K562 (cell line): Measurements from ENCODE around the gene ZNF260. TPM values are rescaled to one million over a fixed set of nuclear protein-coding genes. Genes with fewer than 3 reads are reported as not detected.

Source experiments
- ARNT ChIP-seq, 2 experiments: fragments of 450-650 bp; IDR thresholded peaks; 2 replicates each; pipeline ENCODE4 v1.6.1; 2016; ENCODE audit warnings: mild to moderate bottlenecking in 1 of 2
- CREB5 ChIP-seq: fragments of 250-450 bp; sonication (Bioruptor Pico); IDR thresholded peaks from 2 replicates; pipeline ENCODE4 v1.5.0; 2020; ENCODE audit warnings: mild to moderate bottlenecking
- DIDO1 ChIP-seq: fragments of 450-650 bp; IDR thresholded peaks from 2 replicates; pipeline ENCODE4 v1.6.1; 2016; ENCODE audit warnings: low read depth, missing biosample characterization, missing genetic modification characterization
- ELF2 ChIP-seq: fragments of 250-450 bp; sonication (Bioruptor Pico); IDR thresholded peaks from 2 replicates; pipeline ENCODE4 v1.5.0; 2021; ENCODE audit warnings: mild to moderate bottlenecking
- GTF2F1 ChIP-seq: IDR thresholded peaks from 2 replicates; pipeline ENCODE4 v1.6.1; 2011; ENCODE audit warnings: low read depth, low read length, improper control_type of control experiment
- HIVEP1 ChIP-seq: fragments of 250-450 bp; sonication (Bioruptor Pico); IDR thresholded peaks from 2 replicates; pipeline ENCODE4 v1.4.0; 2020; ENCODE audit warnings: mild to moderate bottlenecking
- HNRNPLL ChIP-seq: fragments of 200-400 bp; formaldehyde crosslinking; IDR thresholded peaks from 2 replicates; pipeline ENCODE4 v1.6.1; 2017; ENCODE audit warnings: low read length, low read depth, mild to moderate bottlenecking; ENCODE audit not compliant: poor library complexity, severe bottlenecking
- KLF16 ChIP-seq: IDR thresholded peaks from 2 replicates; pipeline ENCODE4 v1.6.1; 2016; ENCODE audit warnings: antibody characterized with exemption
- POLR2A ChIP-seq: fragments of 450-650 bp; conservative IDR thresholded peaks from 2 replicates; pipeline ENCODE4 v1.6.1; 2016
- POLR2B ChIP-seq: fragments of 450-650 bp; IDR thresholded peaks from 2 replicates; pipeline ENCODE4 v1.6.1; 2018; ENCODE audit warnings: low read depth; ENCODE audit not compliant: partially characterized antibody
- POLR3G ChIP-seq: IDR thresholded peaks from 2 replicates; pipeline ENCODE4 v1.6.1; 2011; ENCODE audit not compliant: insufficient read length, insufficient replicate concordance; ENCODE audit errors: extremely low read depth
- RAD21 ChIP-seq, 2 experiments: fragments of 250-450 bp in 1 of 2; fragments of 450-650 bp in 1 of 2; sonication (Bioruptor Pico) in 1 of 2; formaldehyde crosslinking in 1 of 2; IDR thresholded peaks in 1 of 2; conservative IDR thresholded peaks in 1 of 2; 2 replicates each; pipeline versions ENCODE4 v1.4.0 to v1.8.0; 2020 to 2022; ENCODE audit warnings: mild to moderate bottlenecking in 2 of 2, moderate library complexity in 1 of 2
- SAFB ChIP-seq: fragments of 200-400 bp; formaldehyde crosslinking; IDR thresholded peaks from 2 replicates; pipeline ENCODE4 v1.6.1; 2017; ENCODE audit warnings: low read depth, low read length, borderline replicate concordance
- SMAD2 ChIP-seq: fragments of 150-350 bp; IDR thresholded peaks from 2 replicates; pipeline ENCODE4 v1.6.1; 2014; ENCODE audit warnings: low read depth, mild to moderate bottlenecking, low read length
- SNRNP70 ChIP-seq: fragments of 200-400 bp; formaldehyde crosslinking; optimal IDR thresholded peaks from 2 replicates; pipeline ENCODE3; 2017; ENCODE audit warnings: low read depth, low read length
- ZNF239 ChIP-seq: fragments of 250-450 bp; sonication (Bioruptor Pico); IDR thresholded peaks from 2 replicates; pipeline ENCODE4 v1.4.0; 2020; ENCODE audit warnings: mild to moderate bottlenecking
- ZNF518B ChIP-seq: fragments of 250-450 bp; sonication (Bioruptor Pico); IDR thresholded peaks from 2 replicates; pipeline ENCODE4 v1.5.0; 2021; ENCODE audit warnings: mild to moderate bottlenecking, moderate library complexity
- ZNF707 ChIP-seq: fragments of 250-450 bp; sonication (Bioruptor Pico); conservative IDR thresholded peaks from 2 replicates; pipeline ENCODE4 v1.8.0; 2022; ENCODE audit warnings: inconsistent platforms, mild to moderate bottlenecking, moderate library complexity
- polyA plus RNA-seq, 8 experiments: library from polyadenylated mRNA; depleted of rRNA in 4 of 8; stranded (reverse) in 5 of 8; unstranded in 3 of 8; fragments of >200 nt; fragmentation: Nextera tagmentation in 2 of 8; fragmentation: Illumina TruSeq in 1 of 8; extraction: Ambion mirVana in 2 of 8; extraction: Trizol in 1 of 8; gene quantifications; 2 replicates each; pipeline versions ENCODE4 v1.2.1 to v1.2.3, GENCODE V29; 2011 to 2014; ENCODE audit warnings: inconsistent platforms in 1 of 8, missing spikeins in 1 of 8
- total RNA-seq, 7 experiments: library from RNA; depleted of rRNA in 6 of 7; stranded (reverse); fragments of >200 nt in 6 of 7; fragmentation: Illumina TruSeq in 2 of 7; extraction: Trizol in 2 of 7; gene quantifications; 2 replicates each; pipeline versions ENCODE4 v1.2.1 to v1.2.3, GENCODE V29; 2011 to 2021; ENCODE audit warnings: low replicate concordance in 1 of 7
- TF ChIP-seq, protein P1 (sequence below): fragments of 450-650 bp; IDR thresholded peaks from 2 replicates; pipeline ENCODE4 v1.6.1; 2017; ENCODE audit warnings: antibody characterized with exemption, mild to moderate bottlenecking
- TF ChIP-seq, protein P2 (sequence below): fragments of 450-650 bp; IDR thresholded peaks from 2 replicates; pipeline ENCODE4 v1.6.1; 2016; ENCODE audit warnings: mild to moderate bottlenecking

The ZNF260 gene
- total and polyA plus RNA-seq, 9 of the 15 experiments (the other 6 are each of a cell fraction or from before 2014, with no cell fraction given), result 2.6 to 16.6 (median 5.8) TPM

- TF ChIP-seq RAD21 (CRISPR knock-in tag; conservative IDR thresholded peaks at IDR 0.05 in 1 of 2, IDR thresholded peaks at IDR 0.05 in 1 of 2), result peak in 1 of 2 experiments; percentile 19; a peak in 1 of 4 replicates
- no peak for TF ChIP-seq SAFB
- no peak for TF ChIP-seq SMAD2
- TF ChIP-seq, protein P1, sequence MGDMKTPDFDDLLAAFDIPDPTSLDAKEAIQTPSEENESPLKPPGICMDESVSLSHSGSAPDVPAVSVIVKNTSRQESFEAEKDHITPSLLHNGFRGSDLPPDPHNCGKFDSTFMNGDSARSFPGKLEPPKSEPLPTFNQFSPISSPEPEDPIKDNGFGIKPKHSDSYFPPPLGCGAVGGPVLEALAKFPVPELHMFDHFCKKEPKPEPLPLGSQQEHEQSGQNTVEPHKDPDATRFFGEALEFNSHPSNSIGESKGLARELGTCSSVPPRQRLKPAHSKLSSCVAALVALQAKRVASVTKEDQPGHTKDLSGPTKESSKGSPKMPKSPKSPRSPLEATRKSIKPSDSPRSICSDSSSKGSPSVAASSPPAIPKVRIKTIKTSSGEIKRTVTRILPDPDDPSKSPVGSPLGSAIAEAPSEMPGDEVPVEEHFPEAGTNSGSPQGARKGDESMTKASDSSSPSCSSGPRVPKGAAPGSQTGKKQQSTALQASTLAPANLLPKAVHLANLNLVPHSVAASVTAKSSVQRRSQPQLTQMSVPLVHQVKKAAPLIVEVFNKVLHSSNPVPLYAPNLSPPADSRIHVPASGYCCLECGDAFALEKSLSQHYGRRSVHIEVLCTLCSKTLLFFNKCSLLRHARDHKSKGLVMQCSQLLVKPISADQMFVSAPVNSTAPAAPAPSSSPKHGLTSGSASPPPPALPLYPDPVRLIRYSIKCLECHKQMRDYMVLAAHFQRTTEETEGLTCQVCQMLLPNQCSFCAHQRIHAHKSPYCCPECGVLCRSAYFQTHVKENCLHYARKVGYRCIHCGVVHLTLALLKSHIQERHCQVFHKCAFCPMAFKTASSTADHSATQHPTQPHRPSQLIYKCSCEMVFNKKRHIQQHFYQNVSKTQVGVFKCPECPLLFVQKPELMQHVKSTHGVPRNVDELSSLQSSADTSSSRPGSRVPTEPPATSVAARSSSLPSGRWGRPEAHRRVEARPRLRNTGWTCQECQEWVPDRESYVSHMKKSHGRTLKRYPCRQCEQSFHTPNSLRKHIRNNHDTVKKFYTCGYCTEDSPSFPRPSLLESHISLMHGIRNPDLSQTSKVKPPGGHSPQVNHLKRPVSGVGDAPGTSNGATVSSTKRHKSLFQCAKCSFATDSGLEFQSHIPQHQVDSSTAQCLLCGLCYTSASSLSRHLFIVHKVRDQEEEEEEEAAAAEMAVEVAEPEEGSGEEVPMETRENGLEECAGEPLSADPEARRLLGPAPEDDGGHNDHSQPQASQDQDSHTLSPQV, result no peak
- TF ChIP-seq HNRNPLL, result no peak
- no peak for TF ChIP-seq ZNF707 (CRISPR knock-in tag)
- no peak for TF ChIP-seq ZNF518B (CRISPR knock-in tag)
- no peak for TF ChIP-seq POLR3G
- TF ChIP-seq ELF2, result no peak
- no peak for TF ChIP-seq HIVEP1
- no peak for TF ChIP-seq KLF16
- TF ChIP-seq, protein P2, sequence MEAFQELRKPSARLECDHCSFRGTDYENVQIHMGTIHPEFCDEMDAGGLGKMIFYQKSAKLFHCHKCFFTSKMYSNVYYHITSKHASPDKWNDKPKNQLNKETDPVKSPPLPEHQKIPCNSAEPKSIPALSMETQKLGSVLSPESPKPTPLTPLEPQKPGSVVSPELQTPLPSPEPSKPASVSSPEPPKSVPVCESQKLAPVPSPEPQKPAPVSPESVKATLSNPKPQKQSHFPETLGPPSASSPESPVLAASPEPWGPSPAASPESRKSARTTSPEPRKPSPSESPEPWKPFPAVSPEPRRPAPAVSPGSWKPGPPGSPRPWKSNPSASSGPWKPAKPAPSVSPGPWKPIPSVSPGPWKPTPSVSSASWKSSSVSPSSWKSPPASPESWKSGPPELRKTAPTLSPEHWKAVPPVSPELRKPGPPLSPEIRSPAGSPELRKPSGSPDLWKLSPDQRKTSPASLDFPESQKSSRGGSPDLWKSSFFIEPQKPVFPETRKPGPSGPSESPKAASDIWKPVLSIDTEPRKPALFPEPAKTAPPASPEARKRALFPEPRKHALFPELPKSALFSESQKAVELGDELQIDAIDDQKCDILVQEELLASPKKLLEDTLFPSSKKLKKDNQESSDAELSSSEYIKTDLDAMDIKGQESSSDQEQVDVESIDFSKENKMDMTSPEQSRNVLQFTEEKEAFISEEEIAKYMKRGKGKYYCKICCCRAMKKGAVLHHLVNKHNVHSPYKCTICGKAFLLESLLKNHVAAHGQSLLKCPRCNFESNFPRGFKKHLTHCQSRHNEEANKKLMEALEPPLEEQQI, result no peak
- no peak for TF ChIP-seq POLR2B
- TF ChIP-seq CREB5, result no peak
- TF ChIP-seq GTF2F1, result 0 out of 2 replicates have a peak, but pooled peaks have one; percentile 20
- TF ChIP-seq SNRNP70, result no peak
- no peak for TF ChIP-seq DIDO1 (tag)
- no peak for TF ChIP-seq ZNF239 (CRISPR knock-in tag)
- TF ChIP-seq ARNT (IDR thresholded peaks at IDR 0.05), result no peak
- TF ChIP-seq POLR2A, result no peak
These were observed 39.3 kb downstream of the ZNF260 start (continued) for GRCh38 chr19:36488846-36489117.
